Kidney epithelial cell (primary cell): ENCODE measurements around the gene DGCR2. TPM values are rescaled to one million over a fixed set of nuclear protein-coding genes. Genes with fewer than 3 reads are reported as not detected.

Experiments used
- DNase-seq: peaks from one replicate; pipeline ENCODE4 v3.0.0-alpha.2; 2010; ENCODE audit warnings: low read depth
- H3K27me3 ChIP-seq: 2 replicates; pipeline ENCODE4 v1.6.0; 2011; ENCODE audit warnings: low read length; ENCODE audit not compliant: control insufficient read depth, insufficient read depth
- H3K36me3 ChIP-seq: 2 replicates; pipeline ENCODE4 v1.5.1; 2011; ENCODE audit warnings: low read length; ENCODE audit not compliant: control insufficient read depth, insufficient read depth
- H3K4me3 ChIP-seq: 2 replicates; pipeline ENCODE4 v1.5.1; 2011; ENCODE audit warnings: low read depth, mild to moderate bottlenecking, control low read depth, low read length
- total RNA-seq: library from RNA; depleted of rRNA; stranded (reverse); fragments of >200 nt; gene quantifications from 2 replicates; pipeline ENCODE4 v1.2.3, GENCODE V29; 2015
- TF ChIP-seq, protein P1 (sequence below): IDR thresholded peaks from 2 replicates; pipeline ENCODE4 v1.5.1; 2011; ENCODE audit warnings: mild to moderate bottlenecking, moderate library complexity, low read length, control low read depth, inconsistent platforms; ENCODE audit not compliant: insufficient read depth, poor library complexity, severe bottlenecking

The DGCR2 gene
- total RNA-seq, 1 donor from 2014 or later, result 71.2 TPM

DNA sequence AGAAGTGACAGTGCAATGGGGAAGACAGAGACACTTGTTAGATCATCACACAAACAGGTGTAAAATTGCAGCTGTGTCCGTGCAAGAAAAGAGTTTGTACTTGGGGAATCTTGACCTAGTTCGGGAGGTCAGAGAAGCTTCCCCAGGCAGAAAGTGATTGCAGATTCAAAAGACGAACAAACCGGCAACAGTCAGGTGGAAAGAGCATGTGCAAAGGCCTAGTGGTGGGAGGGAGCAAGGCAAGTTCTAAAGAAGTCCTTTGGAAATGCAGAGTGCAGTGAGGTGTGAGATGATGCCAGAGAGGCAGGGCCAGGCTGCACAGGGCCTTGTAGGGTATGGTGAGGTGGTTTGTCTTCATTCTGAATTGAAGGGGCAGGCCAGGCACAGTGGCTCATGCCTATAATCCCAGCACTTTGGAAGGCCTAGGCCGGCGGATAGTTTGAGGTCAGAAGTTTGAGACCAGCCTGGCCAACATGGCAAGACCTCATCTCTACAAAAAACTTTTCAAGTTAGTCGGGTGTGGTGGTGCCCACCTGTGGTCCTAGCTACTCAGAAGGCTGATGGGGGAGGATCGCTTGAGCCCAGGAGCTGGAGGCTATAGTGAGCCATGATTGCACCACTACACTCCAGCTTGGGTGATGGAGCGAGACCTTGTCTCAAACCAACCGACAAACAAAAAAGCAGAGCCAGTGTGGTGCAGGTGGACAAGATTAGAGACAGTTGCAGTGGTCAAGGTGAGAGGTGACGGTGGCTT is 24.2 kb upstream of the DGCR2 start:
- H3K36me3 ChIP-seq, result peaks cover 2% of the 10 kb centered on the region
- H3K4me3 ChIP-seq, result no peak overlapping the region
- peaks cover 38% of the 10 kb centered on the region for H3K27me3 ChIP-seq
- TF ChIP-seq, protein P1, sequence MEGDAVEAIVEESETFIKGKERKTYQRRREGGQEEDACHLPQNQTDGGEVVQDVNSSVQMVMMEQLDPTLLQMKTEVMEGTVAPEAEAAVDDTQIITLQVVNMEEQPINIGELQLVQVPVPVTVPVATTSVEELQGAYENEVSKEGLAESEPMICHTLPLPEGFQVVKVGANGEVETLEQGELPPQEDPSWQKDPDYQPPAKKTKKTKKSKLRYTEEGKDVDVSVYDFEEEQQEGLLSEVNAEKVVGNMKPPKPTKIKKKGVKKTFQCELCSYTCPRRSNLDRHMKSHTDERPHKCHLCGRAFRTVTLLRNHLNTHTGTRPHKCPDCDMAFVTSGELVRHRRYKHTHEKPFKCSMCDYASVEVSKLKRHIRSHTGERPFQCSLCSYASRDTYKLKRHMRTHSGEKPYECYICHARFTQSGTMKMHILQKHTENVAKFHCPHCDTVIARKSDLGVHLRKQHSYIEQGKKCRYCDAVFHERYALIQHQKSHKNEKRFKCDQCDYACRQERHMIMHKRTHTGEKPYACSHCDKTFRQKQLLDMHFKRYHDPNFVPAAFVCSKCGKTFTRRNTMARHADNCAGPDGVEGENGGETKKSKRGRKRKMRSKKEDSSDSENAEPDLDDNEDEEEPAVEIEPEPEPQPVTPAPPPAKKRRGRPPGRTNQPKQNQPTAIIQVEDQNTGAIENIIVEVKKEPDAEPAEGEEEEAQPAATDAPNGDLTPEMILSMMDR, result no peak
- no peak for DNase-seq

DNA sequence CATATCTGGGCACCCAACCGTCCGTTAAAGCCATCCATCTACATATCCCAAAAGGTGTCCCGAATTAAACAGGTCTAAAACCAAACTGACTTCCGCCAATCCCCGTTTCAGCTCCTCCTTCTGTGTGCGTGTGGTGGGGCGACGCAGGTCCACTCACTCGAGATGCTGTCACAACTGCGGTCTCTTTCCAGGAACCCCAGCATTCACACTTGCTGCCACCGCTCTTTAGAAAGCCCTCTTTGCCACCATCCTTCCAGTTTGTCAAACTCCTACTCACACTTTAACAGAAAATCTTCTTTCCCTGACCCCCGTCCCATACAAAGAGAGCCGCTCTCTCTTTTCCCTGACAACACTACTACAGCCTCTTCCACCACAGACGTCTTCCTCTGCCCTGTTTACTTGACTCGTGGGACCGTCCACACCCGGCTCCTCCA is 21.8 kb upstream of the DGCR2 start:
- peak overlapping the region; percentile 85 for H3K4me3 ChIP-seq
- DNase-seq, result no peak
- TF ChIP-seq, protein P1, result no peak
- H3K27me3 ChIP-seq, result peaks cover 21% of the 10 kb centered on the region
- peaks cover 7% of the 10 kb centered on the region for H3K36me3 ChIP-seq

DNA sequence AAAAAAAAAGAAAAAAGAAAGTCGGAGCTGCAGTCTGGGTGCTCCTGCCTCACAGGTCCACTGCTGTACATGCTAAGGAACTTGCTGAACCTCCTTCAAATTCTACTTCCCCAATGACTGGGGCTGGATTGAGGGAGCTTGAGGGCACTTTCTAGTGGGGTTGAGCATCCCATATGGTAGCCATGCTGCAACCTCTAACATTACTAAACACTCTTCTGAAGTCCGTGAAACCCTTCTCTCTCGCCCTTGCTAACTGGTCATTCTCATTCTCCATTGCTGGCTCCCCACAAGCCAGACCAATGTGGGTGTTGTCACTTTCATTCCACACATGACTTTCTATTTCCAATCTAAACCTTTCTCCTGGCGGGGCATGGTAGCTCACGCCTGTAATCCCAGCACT is 21.0 kb upstream of the DGCR2 start:
- TF ChIP-seq, protein P1, result no peak
- no peak for DNase-seq
- Histone ChIP-seq H3K36me3 (peaks cover 7% of the 10 kb centered on the region), H3K27me3 (peaks cover 13% of the 10 kb centered on the region), H3K4me3 (no peak overlapping the region)

DNA sequence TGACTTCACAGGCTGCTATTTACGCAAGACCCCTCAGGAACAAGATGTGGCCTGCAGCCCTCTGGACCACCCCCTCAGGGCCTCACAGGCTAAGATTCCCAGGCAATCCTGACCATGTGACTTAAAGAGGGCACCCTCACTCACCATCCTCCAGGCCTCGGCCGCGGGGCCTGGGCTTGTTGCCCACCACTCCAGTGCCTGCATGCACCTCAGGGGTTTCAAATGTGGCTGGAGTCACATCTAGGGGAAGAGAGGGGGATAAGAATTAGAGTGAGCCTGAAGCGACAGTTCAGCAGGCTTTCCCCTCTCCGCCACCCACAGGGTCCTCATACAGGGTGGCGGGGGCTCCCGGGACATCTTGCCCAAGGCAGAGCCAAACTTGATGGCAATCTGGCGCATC is 20.2 kb upstream of the DGCR2 start:
- Histone ChIP-seq H3K36me3 (peaks cover 7% of the 10 kb centered on the region), H3K4me3 (no peak overlapping the region), H3K27me3 (peaks cover 5% of the 10 kb centered on the region)
- TF ChIP-seq, protein P1, result no peak
- no peak for DNase-seq

DNA sequence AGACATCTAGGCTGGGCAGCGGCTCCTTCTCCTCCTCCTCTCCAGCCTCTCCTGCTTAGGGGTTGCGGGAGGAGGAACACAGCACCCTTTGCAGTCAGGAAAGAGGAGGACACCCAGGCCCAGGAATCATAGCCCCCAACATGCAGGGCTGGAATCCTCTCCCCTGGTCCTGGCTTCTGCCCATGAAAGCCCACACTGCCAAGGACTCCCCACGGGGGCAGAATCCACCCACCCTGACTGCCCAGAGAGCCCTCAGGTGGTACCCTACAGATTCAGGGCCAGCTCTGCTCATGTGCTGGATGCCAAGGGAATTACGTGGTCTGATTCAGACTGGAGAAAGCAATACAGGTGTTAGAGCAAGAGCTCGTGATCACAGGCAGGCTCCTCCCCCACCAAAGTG is 17.8 kb upstream of the DGCR2 start:
- DNase-seq, result no peak

More for the DNA sequence above, 17.8 kb upstream of the DGCR2 start:
- no peaks in the 10 kb centered on the region for H3K27me3 ChIP-seq
- peaks cover 7% of the 10 kb centered on the region for H3K36me3 ChIP-seq
- H3K4me3 ChIP-seq, result no peak overlapping the region
- TF ChIP-seq, protein P1, result no peak
